GM23248 (cell line): ENCODE results near the gene ERC2. TPM values are rescaled to one million over a fixed set of nuclear protein-coding genes. Genes with fewer than 3 reads are reported as not detected.

Experiments used
- DNase-seq: peaks from one replicate; pipeline ENCODE4 v3.0.0-alpha.2; 2015
- H2AFZ ChIP-seq: fragments of 200-600 bp; sonication (generic); 2 replicates; pipeline ENCODE4 v1.6.1; 2016; ENCODE audit warnings: antibody characterized with exemption
- H3F3A ChIP-seq: fragments of 200-600 bp; sonication (generic); 2 replicates; pipeline ENCODE4 v1.6.1; 2016; ENCODE audit warnings: mild to moderate bottlenecking, antibody characterized with exemption, mixed run types; ENCODE audit not compliant: insufficient read depth
- H3K27ac ChIP-seq: fragments of 200-600 bp; sonication (generic); 2 replicates; pipeline ENCODE4 v1.5.1; 2016; ENCODE audit warnings: mild to moderate bottlenecking
- H3K27me3 ChIP-seq: fragments of 200-600 bp; sonication (generic); replicated peaks from 2 replicates; pipeline ENCODE4 v1.6.1; 2016; ENCODE audit warnings: mild to moderate bottlenecking; ENCODE audit not compliant: insufficient read depth
- H3K36me3 ChIP-seq: fragments of 200-600 bp; sonication (generic); 2 replicates; pipeline ENCODE4 v1.6.1; 2016; ENCODE audit warnings: low read depth, mild to moderate bottlenecking
- H3K4me1 ChIP-seq: fragments of 200-600 bp; sonication (generic); 2 replicates; pipeline ENCODE4 v1.6.1; 2016; ENCODE audit warnings: mild to moderate bottlenecking; ENCODE audit not compliant: insufficient read depth
- H3K4me2 ChIP-seq: fragments of 200-600 bp; sonication (generic); one replicate; pipeline ENCODE4 v1.6.1; 2016; ENCODE audit warnings: mild to moderate bottlenecking; ENCODE audit not compliant: unreplicated experiment
- H3K4me3 ChIP-seq: fragments of 200-600 bp; sonication (generic); 2 replicates; pipeline ENCODE4 v1.5.1; 2016; ENCODE audit warnings: mild to moderate bottlenecking
- H3K79me2 ChIP-seq: fragments of 200-600 bp; sonication (generic); 2 replicates; pipeline ENCODE4 v1.6.1; 2016; ENCODE audit warnings: mild to moderate bottlenecking; ENCODE audit not compliant: insufficient read depth
- H3K9ac ChIP-seq: fragments of 200-600 bp; sonication (generic); 2 replicates; pipeline ENCODE4 v1.6.1; 2016; ENCODE audit warnings: mild to moderate bottlenecking
- H3K9me2 ChIP-seq: fragments of 200-600 bp; sonication (generic); 2 replicates; pipeline ENCODE4 v1.6.1; 2016; ENCODE audit warnings: mixed run types, mild to moderate bottlenecking, moderate library complexity; ENCODE audit not compliant: insufficient read depth
- H3K9me3 ChIP-seq: fragments of 200-600 bp; sonication (generic); one replicate; pipeline ENCODE4 v1.6.1; 2017; ENCODE audit warnings: low read depth
- H4K20me1 ChIP-seq: fragments of 200-600 bp; sonication (generic); 2 replicates; pipeline ENCODE4 v1.6.0; 2016; ENCODE audit not compliant: insufficient read depth
- EZH2 ChIP-seq: fragments of 200-600 bp; sonication (generic); IDR thresholded peaks from 2 replicates; pipeline ENCODE4 v1.6.1; 2018; ENCODE audit warnings: antibody characterized with exemption, mild to moderate bottlenecking; ENCODE audit not compliant: insufficient read depth, poor library complexity, severe bottlenecking
- EZH2phosphoT487 ChIP-seq: fragments of 200-600 bp; sonication (generic); IDR thresholded peaks from 2 replicates; pipeline ENCODE4 v1.6.1; 2018; ENCODE audit warnings: antibody characterized with exemption, moderate library complexity, mild to moderate bottlenecking, low read depth; ENCODE audit not compliant: insufficient read depth
- WGBS, 2 experiments: methylation state at CpG; one replicate each; pipeline ENCODE4 v1.1.6; 2015 to 2017; ENCODE audit warnings: low lambda C conversion rate in 2 of 2, low coverage in 1 of 2; ENCODE audit errors: missing lambda C conversion rate in 2 of 2; 5-methylcytosine and 5-hydroxymethylcytosine counted together
- in situ Hi-C: fragments of 300-500 bp; cut with MboI; formaldehyde crosslinking; loops from 2 replicates; pipeline ENCODE4 v1.15.0; 2020
- polyA plus RNA-seq: library from polyadenylated mRNA; unstranded; fragments of >200 nt; fragmentation: Nextera tagmentation; extraction: Ambion mirVana; gene quantifications from 2 replicates; pipeline ENCODE4 v1.2.1, GENCODE V29; 2016
- total RNA-seq: library from RNA; depleted of rRNA; stranded (reverse); fragments of >200 nt; shearing (Covaris generic); gene quantifications from 2 replicates; pipeline ENCODE4 v1.2.3, GENCODE V29; 2014

ERC2 gene
- total and polyA plus RNA-seq, 2 experiments from 2014 or later, result not detected

DNA sequence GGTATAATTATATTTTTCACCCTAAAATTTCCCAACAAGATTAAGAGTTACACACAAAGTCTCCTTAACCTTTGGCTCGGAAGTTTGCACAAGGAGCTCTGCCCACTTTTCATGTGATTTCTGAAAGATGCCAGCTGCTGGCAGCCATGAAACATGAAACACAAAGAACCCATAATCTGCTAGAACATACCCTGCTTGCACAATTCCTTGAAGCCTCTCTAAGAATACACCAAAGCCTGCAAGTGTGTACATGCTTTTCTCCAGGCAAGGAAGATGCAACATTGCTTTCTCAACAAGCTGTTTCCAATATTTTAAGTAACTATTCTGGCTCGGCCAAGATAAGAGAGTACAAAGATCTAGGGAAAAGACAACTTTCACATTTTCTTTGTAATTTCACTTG is 799.1 kb downstream of the ERC2 start:
- H3K27ac ChIP-seq, result no peak overlapping the region
- in situ Hi-C loops, result no loop called here
- H3K9me2 ChIP-seq, result no peaks in the 10 kb centered on the region
- H4K20me1 ChIP-seq, result no peaks in the 10 kb centered on the region
- no peaks in the 10 kb centered on the region for H3K4me1 ChIP-seq
- no peaks in the 10 kb centered on the region for H3K36me3 ChIP-seq
- no peak overlapping the region for H3K9ac ChIP-seq
- H3K9me3 ChIP-seq, result no peaks in the 10 kb centered on the region
- no peaks in the 10 kb centered on the region for H3K79me2 ChIP-seq
- H3K27me3 ChIP-seq, result peaks cover 9% of the 10 kb centered on the region; the same call in 1 of the 2 replicates
- H3F3A ChIP-seq, result no peaks in the 10 kb centered on the region
- 23 to 38% methylated on average over 2 of the region's 2 CpGs for WGBS, 2 experiments
- no peak for DNase-seq
- TF ChIP-seq EZH2, result no peak
- no peak for TF ChIP-seq EZH2phosphoT487
- no peak overlapping the region for H3K4me2 ChIP-seq
- no peak overlapping the region for H2AFZ ChIP-seq
- no peak overlapping the region for H3K4me3 ChIP-seq

DNA sequence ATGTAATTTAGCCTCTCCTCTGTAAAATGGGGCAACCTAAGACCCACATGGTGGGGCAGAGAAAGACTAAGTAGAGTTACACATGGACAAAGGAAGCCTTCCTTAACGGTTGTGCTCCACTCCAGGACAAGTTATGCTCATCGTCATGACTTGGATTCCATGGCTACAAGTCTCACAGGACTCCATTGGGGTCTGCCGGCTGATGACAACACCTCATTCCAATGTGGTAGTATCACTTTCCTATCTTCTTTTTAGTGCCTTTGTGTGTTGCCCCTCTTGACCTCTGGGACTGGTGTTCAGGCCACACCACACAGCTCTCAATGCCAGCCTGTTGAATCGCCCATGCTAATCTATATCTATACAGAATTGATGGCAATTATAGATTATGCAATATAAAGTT is 799.9 kb downstream of the ERC2 start:
- Histone ChIP-seq H3K9ac (no peak overlapping the region), H2AFZ (no peak overlapping the region), H4K20me1 (no peaks in the 10 kb centered on the region), H3K27me3 (peaks cover 8% of the 10 kb centered on the region; the same call in 1 of the 2 replicates), H3F3A (no peaks in the 10 kb centered on the region), H3K4me1 (0 out of 2 replicates have a peak, but pooled peaks cover under 1% of the 10 kb centered on the region), H3K4me2 (no peak overlapping the region), H3K9me2 (no peaks in the 10 kb centered on the region), H3K79me2 (no peaks in the 10 kb centered on the region), H3K9me3 (no peaks in the 10 kb centered on the region), H3K4me3 (no peak overlapping the region), H3K27ac (no peak overlapping the region), H3K36me3 (no peaks in the 10 kb centered on the region)
- 44 to 53% methylated on average over 4 of the region's 4 CpGs for WGBS, 2 experiments
- TF ChIP-seq EZH2phosphoT487, result no peak
- TF ChIP-seq EZH2, result no peak
- in situ Hi-C loops, result no loop called here
- no peak for DNase-seq

DNA sequence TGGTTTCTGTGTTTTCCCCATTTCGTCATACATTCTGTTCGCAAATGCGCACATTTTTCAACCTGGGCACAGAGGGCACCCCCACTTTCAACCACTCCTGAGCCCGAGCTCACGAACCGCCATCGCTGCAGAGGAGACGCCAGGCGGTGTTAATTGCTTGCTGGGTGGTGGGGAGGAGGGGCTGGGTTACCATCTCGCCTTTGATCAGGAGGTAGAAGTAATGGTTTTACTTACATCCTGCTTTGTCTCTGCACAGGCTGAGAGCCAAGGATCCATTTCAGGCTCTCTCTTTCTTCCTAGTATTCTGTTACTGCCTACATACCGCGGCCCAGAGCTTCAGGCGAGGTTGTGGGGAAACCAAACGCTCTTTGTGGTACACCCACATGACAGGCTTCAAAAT is 803.9 kb downstream of the ERC2 start:
- Histone ChIP-seq H3K4me3 (no peak overlapping the region), H3K9ac (no peak overlapping the region), H3K36me3 (no peaks in the 10 kb centered on the region), H3F3A (0 out of 2 replicates have a peak, but pooled peaks cover 7% of the 10 kb centered on the region), H3K79me2 (no peaks in the 10 kb centered on the region), H4K20me1 (no peaks in the 10 kb centered on the region), H3K4me2 (no peak overlapping the region), H3K27me3 (0 out of 2 replicates have a peak, but pooled peaks cover 6% of the 10 kb centered on the region), H2AFZ (no peak overlapping the region), H3K27ac (no peak overlapping the region), H3K9me2 (no peaks in the 10 kb centered on the region), H3K4me1 (peaks cover 16% of the 10 kb centered on the region), H3K9me3 (no peaks in the 10 kb centered on the region)
- WGBS, 2 experiments, result 67 to 68% methylated on average over 14 of the region's 14 CpGs
- no peak for TF ChIP-seq EZH2
- no peak for TF ChIP-seq EZH2phosphoT487
- in situ Hi-C loops, result no loop called here
- DNase-seq, result no peak

DNA sequence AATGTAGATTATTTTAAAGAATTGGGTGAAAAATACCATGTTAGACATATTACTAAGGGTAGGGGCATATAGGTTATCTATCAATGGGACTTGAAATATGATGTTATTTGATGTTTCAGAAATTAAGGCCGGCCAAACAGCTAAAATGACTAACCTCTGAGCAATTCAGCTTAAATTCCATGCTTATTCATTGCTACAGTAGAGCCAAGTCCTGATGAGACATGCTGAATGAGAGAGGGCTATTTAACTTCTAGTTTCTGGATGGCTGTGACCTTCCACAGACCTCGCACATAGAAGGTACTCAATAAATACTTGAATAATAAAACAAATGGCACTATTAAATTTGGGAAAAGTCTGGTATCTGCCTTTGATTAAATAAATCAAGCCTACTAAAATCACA is 805.6 kb downstream of the ERC2 start:
- no peaks in the 10 kb centered on the region for H3K36me3 ChIP-seq
- 24 to 29% methylated on average over 2 of the region's 2 CpGs for WGBS, 2 experiments
- H3K27me3 ChIP-seq, result 0 out of 2 replicates have a peak, but pooled peaks cover 6% of the 10 kb centered on the region
- H3K4me3 ChIP-seq, result no peak overlapping the region
- H3K4me1 ChIP-seq, result peaks cover 16% of the 10 kb centered on the region
- no peak overlapping the region for H3K4me2 ChIP-seq
- no peaks in the 10 kb centered on the region for H4K20me1 ChIP-seq
- no peaks in the 10 kb centered on the region for H3K79me2 ChIP-seq
- H3K9ac ChIP-seq, result no peak overlapping the region
- H3K27ac ChIP-seq, result no peak overlapping the region
- peak; percentile 85 for DNase-seq
- H3K9me3 ChIP-seq, result no peaks in the 10 kb centered on the region
- TF ChIP-seq EZH2 (no peak), EZH2phosphoT487 (no peak)
- H2AFZ ChIP-seq, result no peak overlapping the region
- H3K9me2 ChIP-seq, result no peaks in the 10 kb centered on the region
- in situ Hi-C loops, result no loop called here
- H3F3A ChIP-seq, result 0 out of 2 replicates have a peak, but pooled peaks cover 7% of the 10 kb centered on the region
